Amniotic epithelial cell (primary cell): ENCODE results near the gene IP6K2.

ENCODE experiments used
- DNase-seq: peaks from one replicate; pipeline ENCODE4 v3.0.0-alpha.2; 2010; ENCODE audit warnings: low read depth

Gene IP6K2

DNA sequence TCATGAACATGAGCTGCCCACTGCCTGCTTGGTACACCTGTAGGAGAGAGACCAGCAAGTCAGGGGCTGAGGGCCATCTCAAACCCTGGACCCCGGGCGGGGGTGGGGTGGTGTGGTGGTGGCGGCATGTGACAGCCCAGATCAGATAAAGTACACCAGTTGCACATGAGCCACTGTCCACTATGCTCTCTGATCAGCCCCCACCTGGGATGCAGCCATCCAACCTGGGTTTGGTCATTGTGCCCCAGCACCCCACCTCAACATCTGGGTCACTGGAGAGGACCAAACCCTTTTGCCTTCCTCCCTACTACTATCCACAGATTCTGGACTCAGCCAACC lies 28.3 kb downstream of the IP6K2 start:
- no peak for DNase-seq

DNA sequence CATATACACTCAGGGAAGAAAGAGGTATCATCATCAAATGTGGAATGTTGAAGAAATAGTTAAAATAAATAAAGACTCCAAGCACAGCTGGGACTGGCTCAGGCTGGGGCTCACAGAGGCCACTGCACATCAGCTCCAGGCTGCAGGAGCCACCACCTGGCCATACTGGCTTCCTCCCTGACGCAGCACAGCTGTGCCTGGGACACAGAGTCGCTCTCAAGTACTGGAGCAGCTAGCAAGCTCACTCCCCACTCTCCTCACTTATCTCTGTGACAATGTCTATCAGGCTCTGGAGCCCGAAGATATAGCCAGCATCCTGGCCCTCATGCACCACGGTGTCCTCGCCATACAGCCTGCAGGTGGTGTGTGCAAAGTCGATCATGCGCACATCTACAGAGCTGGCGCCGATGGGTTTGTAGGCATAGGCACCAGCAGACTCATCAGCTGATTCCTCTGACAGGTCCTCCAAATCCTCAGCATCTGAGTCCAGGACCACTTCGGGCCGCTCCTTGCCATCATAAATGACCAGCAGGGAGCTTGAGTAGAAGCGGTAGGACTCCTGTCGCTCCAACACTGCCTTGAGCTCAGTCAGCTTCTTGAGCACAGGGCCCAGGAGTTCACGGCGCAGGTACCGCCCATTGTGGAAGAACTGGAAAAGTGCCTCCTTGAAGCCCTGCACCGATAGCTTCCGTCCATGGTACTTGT lies 28.8 kb downstream of the IP6K2 start:
- no peak for DNase-seq

DNA sequence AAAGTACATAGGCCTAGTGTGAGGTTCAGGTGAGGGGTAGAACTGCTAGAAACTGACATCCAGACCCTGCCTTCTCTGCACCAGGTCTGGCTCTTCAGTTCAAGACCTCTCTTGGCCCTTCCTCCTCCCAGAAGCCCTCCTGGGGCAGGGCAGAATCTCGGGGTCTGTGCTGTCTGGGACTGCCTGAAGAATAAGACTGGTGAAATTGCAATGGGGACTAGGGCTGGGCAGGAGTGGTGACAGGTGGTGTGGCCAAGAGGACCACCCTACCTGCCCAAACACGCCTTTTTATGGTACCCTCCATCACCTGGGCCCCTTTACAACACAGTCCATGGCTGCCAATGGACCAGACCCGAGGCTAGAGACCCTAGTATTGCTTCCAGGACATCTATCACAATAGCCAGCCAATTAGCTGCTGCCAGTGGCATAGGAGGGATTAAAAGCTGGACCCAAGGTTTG lies 29.8 kb downstream of the IP6K2 start:
- DNase-seq = no peak

DNA sequence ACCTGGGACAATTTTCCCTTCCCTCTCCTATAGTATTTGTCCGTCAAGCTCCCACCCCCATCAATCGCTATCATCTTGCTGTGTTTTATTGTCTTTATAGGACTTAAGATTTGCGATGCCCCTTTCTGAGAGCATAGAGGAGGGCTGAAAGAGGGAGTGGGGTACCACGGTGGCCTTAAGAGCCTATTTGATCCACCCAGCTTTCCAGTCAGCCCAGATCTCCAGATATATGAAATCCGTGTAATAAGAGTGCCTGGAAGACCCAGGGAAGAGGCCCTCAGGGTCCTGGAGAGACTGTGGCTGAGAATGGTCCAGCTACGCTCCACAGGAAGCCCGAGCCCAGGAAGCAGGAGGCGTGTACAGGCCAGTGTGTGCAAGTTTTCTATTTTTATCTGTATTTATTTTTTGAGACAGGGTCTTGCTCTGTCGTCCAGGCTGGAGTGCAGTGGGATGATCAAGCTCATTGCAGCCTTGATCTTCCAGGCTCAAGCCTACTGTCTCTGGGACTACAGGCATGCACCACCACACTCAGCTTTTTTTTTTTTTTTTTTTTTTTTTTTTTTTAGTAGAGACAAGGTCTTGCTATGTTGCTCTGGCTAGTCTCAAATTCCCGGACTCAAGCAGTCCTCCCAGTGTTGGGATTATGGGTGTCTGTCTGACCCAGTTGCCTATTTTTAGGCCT lies 30.3 kb downstream of the IP6K2 start:
- DNase-seq = peak; percentile 32

DNA sequence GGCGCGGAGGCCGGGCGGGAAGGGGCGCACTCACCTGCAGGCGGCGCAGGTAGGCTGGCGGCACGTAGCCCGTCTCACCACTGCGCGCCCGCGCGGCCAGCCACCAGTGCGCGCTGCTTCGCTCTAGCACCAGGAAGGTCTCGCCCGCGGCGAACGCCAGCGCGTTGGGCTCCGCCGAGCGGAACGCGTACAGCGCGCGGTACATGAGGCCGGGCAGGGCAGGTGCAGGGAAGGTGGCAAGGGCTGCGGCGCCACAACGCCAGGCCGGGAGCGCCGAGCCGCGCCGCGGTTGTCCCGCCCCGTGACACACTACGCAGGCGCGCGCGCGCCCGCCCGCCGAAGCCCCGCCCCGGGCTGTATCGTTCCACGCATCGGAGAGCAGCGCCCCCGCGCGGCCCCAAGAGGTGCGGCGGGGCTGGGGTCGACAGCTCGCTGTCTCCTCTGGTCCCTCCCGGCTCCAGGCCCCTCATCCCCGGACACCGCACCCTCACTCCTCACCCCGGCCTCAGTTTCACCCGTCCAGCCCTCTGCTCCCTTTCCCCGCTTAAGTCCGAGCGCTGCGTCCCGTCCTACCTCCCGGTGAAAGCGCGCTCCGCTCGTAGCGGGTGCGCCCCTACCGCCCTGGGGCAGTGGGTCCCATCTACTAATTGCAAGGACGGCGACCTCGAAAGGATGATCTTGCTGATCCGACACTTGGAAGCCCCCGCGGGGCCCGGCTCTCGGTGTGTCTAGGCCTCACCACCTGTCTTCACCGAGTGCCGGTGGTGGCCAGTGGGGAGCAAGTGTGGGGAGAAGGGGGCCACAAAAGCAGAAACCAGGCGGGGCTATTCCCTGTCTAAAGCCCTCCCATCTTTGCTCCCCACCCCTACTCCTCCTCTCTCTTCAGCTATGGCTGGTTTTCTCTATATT lies 31.2 kb downstream of the IP6K2 start, which contains the start of gene NCKIPSD:
NCKIPSD (minus strand) TSS at position 313 of the 909 bp plus-strand sequence; CDS start at position 205, 108 bp downstream.
- peak; percentile 59 for DNase-seq

DNA sequence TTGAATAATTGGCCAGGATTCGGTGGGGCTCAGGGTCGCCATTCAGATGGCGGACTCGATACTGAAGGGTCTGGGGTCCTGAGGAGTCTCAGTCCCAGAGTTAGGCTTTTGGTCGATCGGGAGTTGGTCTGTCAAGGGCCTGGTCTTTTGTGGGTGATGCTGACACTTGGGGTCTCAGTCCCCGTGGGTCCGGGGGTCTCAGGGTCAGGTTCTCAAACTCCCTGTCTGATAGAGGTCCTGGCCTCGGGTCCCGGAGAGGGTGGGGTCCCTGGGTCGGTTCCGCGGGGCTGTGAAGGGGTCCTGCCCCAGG lies 31.8 kb downstream of the IP6K2 start:
- no peak for DNase-seq

DNA sequence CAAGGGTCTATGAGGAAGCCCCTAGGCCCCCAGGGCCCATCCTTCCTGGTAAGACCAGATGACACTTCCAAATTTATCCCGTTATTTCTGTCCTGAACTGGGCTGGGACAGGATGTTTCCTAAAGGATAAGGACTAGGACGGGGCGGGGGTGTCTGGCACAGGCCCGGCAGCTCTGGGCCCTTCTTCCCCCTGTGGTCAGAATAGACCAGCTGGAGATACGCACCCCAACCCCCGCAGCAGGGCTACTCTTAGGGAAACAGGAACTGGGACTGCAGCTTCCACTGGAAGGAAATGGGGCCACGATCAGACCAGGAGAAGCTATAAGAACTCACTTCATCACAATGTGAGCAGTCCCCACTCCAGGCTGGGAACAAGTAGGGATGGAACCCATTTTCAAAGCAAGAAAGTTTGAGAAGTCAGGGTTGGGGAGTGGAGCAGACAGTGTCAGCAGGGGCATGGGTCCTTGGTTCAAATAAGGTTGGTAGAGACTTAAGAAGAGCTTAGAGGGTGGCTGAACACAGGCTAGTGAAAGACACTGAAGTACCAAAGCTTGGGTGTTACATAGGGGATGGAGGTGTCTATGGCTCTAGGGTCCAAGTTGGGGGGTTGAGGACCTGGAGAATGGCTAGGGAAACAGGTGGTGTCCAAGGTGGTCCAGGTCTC lies 32.4 kb downstream of the IP6K2 start:
- peak; percentile 37 for DNase-seq

DNA sequence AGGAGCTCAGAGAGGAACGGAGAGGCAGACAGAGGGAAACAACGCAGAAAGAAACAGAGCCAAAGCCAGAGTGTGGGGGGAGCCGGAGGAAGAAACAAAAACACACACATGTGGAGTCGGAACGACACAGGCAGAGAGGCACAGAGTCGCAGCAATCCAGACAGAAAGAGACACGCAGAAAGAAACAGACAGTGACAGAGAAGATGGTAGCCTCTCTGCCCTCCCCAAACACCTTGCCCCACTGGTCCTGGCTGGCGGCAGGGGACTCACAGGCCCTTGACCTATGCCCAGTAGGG lies 33.0 kb downstream of the IP6K2 start:
- no peak for DNase-seq

DNA sequence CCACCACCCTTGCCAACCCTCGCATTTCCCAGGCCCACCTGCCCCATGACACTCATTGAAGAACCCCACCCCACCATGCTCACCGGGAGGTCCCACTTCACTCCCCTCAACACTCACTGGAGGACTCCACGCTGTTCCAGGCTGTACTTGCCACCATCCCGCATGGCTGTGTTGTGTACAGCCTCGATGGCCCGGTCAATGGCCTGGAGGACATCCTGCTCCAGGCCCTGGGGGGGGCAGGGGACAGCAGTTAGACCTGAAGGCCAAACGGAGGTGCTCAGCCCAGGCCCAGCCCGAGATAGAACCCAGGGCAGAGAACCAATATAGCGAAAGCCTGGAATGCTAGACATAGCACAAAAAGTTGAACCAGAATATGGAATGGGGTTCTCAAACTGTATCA lies 34.2 kb downstream of the IP6K2 start:
- DNase-seq = no peak

DNA sequence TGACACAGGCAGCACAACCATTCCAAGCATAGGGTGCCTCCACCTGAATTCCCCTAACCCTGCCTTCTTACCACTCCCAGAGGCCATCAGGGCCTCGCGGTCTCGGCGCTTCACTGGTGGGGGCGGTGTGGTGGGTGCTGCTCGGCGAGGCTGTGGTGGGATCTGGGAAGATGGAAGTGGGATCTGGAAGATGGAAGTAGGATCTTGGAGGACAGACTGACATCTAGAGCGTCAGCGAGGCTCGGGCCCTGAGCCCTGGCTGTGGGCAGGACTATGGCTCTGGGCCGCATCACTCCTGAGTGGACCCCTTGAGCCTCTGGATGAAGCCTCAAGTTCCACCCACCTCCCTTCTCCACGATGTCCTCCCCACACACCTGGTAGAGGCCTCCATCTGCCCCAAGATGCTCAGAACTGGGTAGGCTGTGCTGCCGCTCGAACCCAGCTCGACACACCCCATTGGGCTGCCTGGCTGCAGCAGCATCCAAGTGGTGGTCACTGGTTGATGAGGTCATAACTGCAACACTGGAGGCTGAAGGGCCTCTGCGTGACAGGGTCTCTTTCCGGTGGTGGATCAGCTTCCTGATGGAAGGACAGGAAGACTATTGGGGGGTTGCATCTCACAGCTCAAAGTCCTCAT lies 34.9 kb downstream of the IP6K2 start:
- no peak for DNase-seq

DNA sequence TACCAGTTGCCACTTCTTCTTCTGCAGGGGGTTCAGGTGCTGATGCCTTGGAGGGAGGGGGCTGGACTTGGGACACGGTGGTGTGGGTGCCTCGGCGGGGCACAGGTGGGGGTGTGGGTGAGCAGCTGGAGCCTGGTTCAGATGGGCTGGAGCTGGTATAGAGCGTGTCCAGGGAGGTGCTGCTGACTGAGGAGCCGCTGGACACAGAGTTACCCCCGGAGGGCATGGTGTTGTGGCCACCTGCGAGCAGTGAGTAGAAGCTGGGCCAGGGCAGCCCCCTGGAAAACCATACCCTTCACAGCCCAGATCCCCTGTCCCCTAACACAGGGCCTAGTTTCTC lies 35.5 kb downstream of the IP6K2 start:
- no peak for DNase-seq

DNA sequence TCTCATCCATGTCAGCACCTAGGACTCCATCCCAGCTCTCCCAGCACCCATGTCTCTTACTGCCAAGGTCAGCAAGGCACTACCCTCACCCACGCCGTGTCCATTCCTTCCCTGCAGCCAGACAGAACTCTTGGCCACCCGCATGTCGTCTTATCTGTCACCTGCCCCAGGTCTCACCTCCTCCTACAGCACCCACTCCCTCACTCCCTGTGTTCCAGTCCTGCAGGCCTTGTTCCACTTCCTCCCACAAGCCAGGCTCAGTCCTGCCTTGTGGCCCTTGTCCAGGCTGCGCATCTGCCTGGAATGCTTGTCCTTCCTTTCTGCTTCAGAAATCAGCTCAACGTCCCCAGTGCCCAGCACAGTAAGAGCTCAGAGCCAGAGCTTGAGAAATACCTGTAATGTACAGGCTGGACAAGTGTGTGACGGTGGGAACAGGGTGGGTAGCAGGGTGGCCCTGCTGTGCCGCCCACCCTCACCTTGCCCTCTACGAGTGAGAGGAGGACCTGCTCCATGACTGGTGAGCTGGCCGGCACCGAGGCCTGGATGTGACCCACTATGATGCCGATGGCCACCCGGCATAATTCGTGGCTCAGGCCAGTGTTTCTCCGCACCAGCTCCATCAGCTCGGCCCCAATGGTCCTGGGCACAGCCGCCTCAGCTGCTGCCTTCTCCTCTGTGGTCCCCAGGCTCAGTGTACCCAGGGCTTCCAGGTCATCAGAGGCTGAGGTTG lies 36.0 kb downstream of the IP6K2 start:
- no peak for DNase-seq

DNA sequence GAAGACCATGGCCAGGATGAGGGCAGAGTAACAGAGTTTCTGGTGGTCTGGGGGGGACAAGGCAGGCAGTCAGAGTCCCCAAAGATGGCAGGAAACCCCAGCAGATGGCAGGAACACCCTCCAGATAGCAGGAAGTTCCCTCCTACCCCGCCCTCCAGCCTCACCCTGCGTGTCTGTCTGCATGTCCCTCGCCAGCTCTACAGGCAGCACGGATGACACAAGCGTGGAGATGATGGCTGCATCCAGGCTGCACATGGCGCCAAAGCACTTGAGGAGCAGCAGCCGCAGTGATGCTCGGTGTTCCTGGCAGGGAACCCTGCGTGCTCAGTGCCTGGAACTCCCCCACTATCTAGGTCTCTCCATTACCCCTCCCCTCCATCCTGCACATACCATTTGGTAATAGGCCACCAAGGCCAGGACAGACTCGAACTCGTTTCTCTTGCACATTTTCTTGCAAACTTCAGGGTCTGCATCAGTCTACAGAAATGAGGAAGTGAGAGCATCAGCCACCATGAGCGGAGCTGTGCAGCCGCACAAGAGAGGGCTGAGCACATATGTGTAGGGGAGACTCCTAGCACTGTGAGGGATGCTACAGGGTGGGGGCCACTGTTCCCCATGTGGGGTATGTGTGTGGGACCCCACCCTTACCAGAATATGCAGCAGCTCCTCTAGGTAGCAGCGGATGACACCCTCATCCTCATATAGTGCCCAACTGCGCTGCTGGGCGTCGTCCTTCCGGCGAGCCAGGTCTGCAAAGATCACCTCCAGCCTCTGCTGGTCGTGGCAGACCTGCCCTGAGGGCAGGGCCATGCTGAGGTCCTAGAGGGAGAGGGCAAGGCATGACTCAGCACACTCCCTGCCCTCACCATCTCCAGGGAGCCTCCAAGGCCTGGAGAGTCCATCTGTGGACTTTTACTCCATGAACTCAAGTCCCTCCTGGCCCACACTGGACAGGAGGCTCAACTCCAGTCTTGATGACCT lies 37.3 kb downstream of the IP6K2 start:
- DNase-seq = no peak

DNA sequence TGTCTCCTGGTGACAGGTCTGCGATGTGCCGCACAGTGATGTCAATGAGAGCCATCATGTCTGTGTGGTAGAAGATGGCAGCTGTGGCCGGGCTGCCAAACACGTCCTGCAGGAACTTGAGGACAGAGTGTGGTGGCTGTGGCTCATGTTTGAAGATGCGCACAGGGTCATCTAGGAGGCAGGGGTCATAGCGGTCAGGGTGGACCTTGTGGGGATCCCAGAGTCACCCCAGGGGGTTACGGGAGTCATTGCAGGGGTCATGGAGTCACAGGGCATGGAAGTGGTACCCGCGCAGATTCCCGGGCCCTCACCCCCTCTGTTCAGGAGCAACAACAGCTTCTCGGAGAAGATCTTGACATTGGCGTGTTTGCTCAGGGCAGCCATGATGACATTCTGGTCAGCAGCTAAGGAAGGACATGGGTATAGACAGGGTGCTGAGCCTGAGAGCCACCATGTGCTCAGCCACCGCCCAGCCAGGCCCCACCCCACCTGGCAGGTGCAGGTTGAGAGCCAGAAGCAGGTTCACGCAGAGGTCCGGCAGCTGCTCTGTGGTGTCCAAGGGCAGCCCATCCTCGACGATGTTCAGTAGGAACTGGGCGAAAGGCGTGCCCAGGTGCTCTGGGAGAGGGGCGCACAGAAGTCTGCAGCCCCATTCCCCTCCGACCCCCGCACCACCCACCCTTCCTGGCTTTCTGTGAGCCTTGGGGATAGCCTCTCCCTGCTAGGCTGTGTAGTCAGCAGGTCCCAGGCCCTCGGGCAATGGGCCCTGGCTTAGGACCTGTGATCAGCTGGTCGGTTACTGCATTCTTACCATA lies 38.2 kb downstream of the IP6K2 start:
- DNase-seq = no peak

DNA sequence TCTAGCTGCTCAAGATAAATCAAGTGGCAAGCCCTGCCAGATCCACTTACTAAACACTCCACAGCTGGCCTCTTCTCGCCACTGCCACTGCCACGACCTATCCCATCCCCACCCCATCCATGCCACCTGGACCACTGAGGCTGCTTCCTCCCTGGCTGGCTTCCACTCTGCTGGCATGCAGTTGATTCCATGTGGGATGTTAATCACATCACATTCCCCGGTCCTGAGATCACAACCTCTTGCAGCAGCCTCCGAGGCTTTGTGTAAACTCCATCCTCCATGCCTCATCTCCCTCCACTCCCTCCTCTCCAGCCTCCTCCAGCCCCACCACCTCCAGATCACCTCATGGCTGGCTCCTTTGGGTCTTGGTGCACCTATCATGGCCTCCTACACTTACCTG lies 39.0 kb downstream of the IP6K2 start:
- peak; percentile 73 for DNase-seq

DNA sequence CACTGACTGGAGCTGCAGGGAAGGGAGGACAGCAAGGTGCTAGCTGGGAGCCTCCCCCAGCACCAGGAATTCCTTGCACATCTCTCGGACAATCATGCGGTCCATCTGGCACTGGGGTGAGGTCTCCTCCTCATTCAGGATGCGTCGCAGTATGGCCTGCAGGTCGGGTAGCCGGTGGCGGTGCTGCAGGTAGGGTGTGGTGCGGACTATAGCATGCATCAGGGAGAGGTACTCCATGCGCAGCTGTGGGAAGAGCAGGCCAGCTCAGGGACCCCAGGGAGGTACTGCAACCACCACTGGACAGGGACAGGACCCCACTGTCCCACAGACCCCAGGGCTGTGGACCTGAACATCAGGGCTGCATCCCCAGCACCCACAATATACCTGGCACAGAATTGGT lies 42.5 kb downstream of the IP6K2 start:
- no peak for DNase-seq

DNA sequence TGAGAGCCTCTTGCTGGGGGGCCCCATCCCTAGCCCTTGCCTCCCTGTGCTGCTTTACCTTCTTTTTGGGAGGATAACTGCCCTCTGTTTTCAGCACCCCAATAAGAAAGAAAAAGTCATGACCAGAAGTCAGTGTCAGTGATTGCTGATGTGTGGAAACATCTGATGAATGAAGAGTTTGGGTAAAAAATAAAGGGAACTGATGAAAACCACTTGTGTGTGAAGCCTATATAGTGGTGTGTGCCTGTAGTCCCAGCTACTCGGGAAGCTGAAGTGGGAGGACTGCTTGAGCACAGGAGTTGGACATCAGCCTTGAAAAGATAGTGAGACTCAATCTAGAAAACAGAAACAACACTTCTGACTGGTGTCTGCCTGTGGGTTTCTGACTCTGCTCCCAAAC lies 44.5 kb downstream of the IP6K2 start:
- DNase-seq = no peak

DNA sequence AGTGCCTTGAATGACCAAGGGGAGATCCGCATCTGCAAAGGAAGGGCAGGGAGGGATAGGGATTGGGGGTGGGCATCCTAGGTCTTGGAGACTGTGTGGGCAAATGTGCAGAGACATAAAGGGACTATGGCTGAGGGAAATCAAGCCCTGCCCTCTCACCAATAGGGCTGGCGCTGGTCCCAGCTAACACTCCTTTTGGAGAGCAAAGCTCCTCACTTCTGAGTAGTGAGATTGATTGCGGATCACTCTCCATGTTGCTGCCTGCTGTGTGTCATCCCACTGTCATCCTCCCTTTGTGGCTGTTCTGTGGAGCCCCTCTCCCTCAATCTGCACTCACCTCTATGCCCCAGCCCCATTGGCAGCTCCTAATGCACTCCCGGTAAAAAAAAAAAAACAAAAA lies 52.1 kb downstream of the IP6K2 start:
- no peak for DNase-seq

DNA sequence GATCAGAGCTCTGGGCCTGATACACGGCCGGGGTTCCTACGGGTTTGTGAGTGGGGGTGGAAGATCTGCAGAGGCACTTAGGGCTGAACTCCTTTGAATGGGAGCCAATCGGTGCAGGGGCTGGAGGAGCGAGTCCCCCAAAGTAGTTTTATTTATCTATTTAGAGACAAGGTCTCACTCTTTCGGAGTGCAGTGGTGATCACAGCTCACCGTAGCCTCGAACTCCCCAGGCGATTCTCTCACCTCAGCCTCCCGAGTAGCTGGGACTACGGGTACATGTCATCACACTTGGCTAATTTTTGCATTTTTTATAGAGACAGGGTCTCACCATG lies 52.7 kb downstream of the IP6K2 start:
- no peak for DNase-seq
